Cardiac muscle cell (in vitro differentiated cells and primary cell): ENCODE measurements around the gene GPR68. TPM values are rescaled to one million over a fixed set of nuclear protein-coding genes. Genes with fewer than 3 reads are reported as not detected.

Experiments used
- DNase-seq, 2 donors: peaks; one replicate each; pipeline versions ENCODE4 v3.0.0 to v3.0.0-alpha.2; 2010 to 2017; ENCODE audit warnings: low read depth in 1 of 2, low spot score in 1 of 2
- H3K27ac ChIP-seq: fragments of 200-600 bp; sonication (generic); 2 replicates; pipeline ENCODE4 v1.5.1; 2016
- H3K27me3 ChIP-seq: fragments of 200-600 bp; sonication (generic); 2 replicates; pipeline ENCODE4 v1.6.0; 2016; ENCODE audit warnings: control low read depth
- H3K36me3 ChIP-seq: fragments of 200-600 bp; sonication (generic); 2 replicates; pipeline ENCODE4 v1.5.1; 2016; ENCODE audit warnings: control low read depth
- H3K4me1 ChIP-seq: fragments of 200-600 bp; sonication (generic); 2 replicates; pipeline ENCODE4 v1.8.1; 2017; ENCODE audit warnings: low read depth, mild to moderate bottlenecking, mixed run types
- H3K4me3 ChIP-seq: fragments of 200-600 bp; sonication (generic); 2 replicates; pipeline ENCODE4 v1.5.1; 2016; ENCODE audit warnings: mild to moderate bottlenecking
- H3K9me3 ChIP-seq: fragments of 200-600 bp; sonication (generic); 2 replicates; pipeline ENCODE4 v1.5.1; 2017; ENCODE audit warnings: low read depth, mild to moderate bottlenecking, control low read depth
- polyA plus RNA-seq: library from polyadenylated mRNA; unstranded; fragments of >200 nt; fragmentation: Nextera tagmentation; extraction: Ambion mirVana; gene quantifications from 2 replicates; pipeline ENCODE4 v1.2.1, GENCODE V29; 2016
- total RNA-seq: library from RNA; depleted of rRNA; stranded (reverse); fragments of >200 nt; gene quantifications from 2 replicates; pipeline ENCODE4 v1.2.3, GENCODE V29; 2016
- TF ChIP-seq, protein P1 (sequence below): IDR thresholded peaks from 2 replicates; pipeline ENCODE4 v1.5.1; 2012; ENCODE audit warnings: low read depth, mild to moderate bottlenecking, low read length

The GPR68 gene, protein sequence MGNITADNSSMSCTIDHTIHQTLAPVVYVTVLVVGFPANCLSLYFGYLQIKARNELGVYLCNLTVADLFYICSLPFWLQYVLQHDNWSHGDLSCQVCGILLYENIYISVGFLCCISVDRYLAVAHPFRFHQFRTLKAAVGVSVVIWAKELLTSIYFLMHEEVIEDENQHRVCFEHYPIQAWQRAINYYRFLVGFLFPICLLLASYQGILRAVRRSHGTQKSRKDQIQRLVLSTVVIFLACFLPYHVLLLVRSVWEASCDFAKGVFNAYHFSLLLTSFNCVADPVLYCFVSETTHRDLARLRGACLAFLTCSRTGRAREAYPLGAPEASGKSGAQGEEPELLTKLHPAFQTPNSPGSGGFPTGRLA
- total RNA-seq: 0.35 and 0.42 TPM in 2 replicates
- 0.22 and 2.1 TPM in 2 replicates for polyA plus RNA-seq

DNA sequence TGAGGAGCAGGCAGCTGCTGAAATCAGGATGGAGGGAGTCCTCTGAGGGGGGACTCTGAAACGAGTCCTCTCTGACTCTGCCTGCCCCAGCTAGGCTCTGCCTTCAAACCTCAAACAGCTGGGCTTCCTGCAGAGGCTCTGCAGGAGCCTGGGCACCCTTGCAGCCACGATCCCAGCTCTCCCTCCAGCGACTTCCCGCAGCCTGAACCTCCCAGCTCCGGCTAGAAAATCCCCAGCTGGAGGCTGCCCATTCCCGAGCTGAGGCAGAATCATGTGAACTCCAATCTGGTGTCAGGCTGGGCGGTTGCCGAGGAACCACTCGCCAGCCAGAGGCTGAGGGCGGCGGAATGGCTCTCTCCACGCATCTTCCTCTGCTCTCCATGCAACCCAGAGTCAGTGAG is at the start of gene GPR68:
Gene GPR68, minus strand, starts transcription at position 204 of the 401 bp plus-strand sequence. CDS start 9,654 bp downstream, outside the sequence.
- TF ChIP-seq, protein P1, sequence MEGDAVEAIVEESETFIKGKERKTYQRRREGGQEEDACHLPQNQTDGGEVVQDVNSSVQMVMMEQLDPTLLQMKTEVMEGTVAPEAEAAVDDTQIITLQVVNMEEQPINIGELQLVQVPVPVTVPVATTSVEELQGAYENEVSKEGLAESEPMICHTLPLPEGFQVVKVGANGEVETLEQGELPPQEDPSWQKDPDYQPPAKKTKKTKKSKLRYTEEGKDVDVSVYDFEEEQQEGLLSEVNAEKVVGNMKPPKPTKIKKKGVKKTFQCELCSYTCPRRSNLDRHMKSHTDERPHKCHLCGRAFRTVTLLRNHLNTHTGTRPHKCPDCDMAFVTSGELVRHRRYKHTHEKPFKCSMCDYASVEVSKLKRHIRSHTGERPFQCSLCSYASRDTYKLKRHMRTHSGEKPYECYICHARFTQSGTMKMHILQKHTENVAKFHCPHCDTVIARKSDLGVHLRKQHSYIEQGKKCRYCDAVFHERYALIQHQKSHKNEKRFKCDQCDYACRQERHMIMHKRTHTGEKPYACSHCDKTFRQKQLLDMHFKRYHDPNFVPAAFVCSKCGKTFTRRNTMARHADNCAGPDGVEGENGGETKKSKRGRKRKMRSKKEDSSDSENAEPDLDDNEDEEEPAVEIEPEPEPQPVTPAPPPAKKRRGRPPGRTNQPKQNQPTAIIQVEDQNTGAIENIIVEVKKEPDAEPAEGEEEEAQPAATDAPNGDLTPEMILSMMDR: no peak
- no peaks in the 10 kb centered on the region for H3K27me3 ChIP-seq
- no peaks in the 10 kb centered on the region for H3K36me3 ChIP-seq
- no peaks in the 10 kb centered on the region for H3K9me3 ChIP-seq
- no peak within 1 kb of the TSS for H3K27ac ChIP-seq
- DNase-seq: peak; percentile 43 to 82
- no peak within 1 kb of the TSS for H3K4me3 ChIP-seq
- no peaks in the 10 kb centered on the region for H3K4me1 ChIP-seq

DNA sequence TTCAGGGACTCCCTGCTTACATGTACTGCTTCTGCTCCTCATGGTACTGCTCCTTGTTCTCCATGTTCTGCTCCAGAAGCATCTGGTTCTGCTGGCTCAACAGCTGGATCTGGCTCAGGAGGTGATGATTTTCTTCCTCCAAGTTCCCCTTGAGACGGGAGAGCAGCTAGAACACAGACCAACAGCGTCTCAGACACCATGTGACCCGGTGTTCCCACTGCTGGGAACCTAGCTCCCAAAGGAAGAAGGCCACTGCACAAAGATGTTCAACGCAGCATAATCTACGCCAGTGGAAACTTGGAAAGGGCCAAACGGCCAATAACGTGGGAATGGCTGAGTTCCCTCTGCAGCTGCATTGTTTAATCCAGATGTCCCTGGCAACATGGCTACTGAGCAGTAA is 49.6 kb upstream of the GPR68 start:
- Histone ChIP-seq H3K36me3 (no peaks in the 10 kb centered on the region), H3K27me3 (peaks cover 6% of the 10 kb centered on the region), H3K4me1 (no peaks in the 10 kb centered on the region), H3K9me3 (no peaks in the 10 kb centered on the region), H3K27ac (no peak overlapping the region), H3K4me3 (no peak overlapping the region)
- TF ChIP-seq, protein P1: no peak
- DNase-seq: no peak

DNA sequence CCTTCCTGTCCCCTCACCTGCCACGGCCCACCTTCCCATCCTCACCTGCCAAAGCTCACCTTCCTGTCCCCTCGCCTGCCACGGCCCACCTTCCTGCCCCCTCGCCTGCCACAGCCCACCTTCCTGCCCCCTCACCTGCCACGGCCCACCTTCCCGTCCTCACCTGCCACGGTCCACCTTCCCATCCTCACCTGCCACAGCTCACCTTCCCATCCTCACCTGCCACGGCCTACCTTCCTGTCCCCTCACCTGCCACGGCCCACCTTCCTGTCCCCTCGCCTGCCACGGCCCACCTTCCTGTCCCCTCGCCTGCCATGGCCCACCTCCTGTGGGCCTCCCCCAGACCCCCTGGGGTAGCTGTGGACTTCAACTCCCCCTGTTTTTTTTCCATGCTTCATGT is 48.8 kb upstream of the GPR68 start:
- no peak overlapping the region for H3K27ac ChIP-seq
- DNase-seq: no peak
- H3K4me3 ChIP-seq: no peak overlapping the region
- TF ChIP-seq, protein P1: no peak
- H3K9me3 ChIP-seq: no peaks in the 10 kb centered on the region
- H3K36me3 ChIP-seq: no peaks in the 10 kb centered on the region
- no peaks in the 10 kb centered on the region for H3K4me1 ChIP-seq
- H3K27me3 ChIP-seq: peaks cover 6% of the 10 kb centered on the region

DNA sequence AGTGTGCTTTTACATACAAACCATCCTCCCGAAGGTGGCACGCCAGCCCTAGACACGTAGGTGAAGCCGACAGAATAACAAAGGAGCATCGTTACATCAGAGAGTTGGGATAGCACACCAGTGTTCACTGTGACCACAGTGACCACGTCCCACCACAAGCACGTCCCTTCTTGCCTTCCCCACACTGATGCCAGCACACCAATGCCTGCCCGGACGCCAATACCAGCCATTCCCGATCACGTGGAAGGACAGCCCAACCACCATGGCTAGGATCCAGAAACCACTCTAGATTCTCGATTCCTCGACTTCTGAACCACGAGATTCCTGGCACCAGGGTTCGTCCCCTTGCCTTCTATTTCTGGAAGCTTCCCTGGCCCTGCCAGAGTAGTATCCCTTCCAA is 48.0 kb upstream of the GPR68 start:
- H3K27ac ChIP-seq: no peak overlapping the region
- peaks cover 6% of the 10 kb centered on the region for H3K27me3 ChIP-seq
- H3K36me3 ChIP-seq: no peaks in the 10 kb centered on the region
- H3K9me3 ChIP-seq: no peaks in the 10 kb centered on the region
- H3K4me3 ChIP-seq: no peak overlapping the region
- no peak for DNase-seq
- no peaks in the 10 kb centered on the region for H3K4me1 ChIP-seq
- TF ChIP-seq, protein P1: no peak

DNA sequence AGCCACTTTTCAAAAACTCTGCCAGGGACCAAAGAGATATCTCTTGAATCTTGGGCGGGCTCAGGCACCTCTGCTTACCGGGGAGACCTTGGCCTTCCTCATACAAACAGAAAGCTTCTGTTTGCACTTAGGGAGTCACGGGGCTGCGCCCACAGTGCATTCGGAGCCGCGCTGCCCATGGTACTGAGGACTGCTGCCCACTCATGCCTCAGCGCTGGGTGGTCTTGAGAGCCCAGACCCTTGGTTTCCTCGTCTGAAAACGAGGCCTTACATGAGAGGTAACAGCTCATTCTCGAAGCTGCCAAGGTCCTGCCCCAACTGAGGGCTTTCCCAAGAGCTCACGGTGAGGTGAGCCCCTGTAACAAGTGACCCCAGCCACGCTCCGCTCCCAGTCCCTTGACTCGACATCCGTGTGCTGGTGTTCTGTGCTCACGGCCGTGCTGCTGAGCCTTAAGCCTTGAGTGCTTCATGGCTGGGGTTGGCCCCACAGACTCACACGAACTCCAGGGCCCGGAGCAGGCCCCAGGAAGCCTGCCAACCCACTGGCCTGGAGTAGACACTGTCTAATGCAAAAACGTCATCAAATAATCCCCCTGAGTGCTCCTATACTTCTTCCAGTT is 47.4 kb upstream of the GPR68 start:
- no peaks in the 10 kb centered on the region for H3K36me3 ChIP-seq
- H3K4me3 ChIP-seq: no peak overlapping the region
- no peaks in the 10 kb centered on the region for H3K9me3 ChIP-seq
- no peak for DNase-seq
- TF ChIP-seq, protein P1: no peak
- peaks cover 6% of the 10 kb centered on the region for H3K27me3 ChIP-seq
- no peaks in the 10 kb centered on the region for H3K4me1 ChIP-seq
- H3K27ac ChIP-seq: no peak overlapping the region
